CD4-positive, alpha-beta T cell treated with Interleukin-17A for 1 hour (primary cell): ENCODE results near the gene SNAPC3.
"Not testable (repeated sequence)": the region's sequence is repeated elsewhere in the genome, so short reads cannot be mapped to it uniquely, and the experiment has no call there.

Source experiments
- DNase-seq: peaks from one replicate; pipeline ENCODE4 v3.0.0-alpha.2; 2020

SNAPC3 gene

DNA sequence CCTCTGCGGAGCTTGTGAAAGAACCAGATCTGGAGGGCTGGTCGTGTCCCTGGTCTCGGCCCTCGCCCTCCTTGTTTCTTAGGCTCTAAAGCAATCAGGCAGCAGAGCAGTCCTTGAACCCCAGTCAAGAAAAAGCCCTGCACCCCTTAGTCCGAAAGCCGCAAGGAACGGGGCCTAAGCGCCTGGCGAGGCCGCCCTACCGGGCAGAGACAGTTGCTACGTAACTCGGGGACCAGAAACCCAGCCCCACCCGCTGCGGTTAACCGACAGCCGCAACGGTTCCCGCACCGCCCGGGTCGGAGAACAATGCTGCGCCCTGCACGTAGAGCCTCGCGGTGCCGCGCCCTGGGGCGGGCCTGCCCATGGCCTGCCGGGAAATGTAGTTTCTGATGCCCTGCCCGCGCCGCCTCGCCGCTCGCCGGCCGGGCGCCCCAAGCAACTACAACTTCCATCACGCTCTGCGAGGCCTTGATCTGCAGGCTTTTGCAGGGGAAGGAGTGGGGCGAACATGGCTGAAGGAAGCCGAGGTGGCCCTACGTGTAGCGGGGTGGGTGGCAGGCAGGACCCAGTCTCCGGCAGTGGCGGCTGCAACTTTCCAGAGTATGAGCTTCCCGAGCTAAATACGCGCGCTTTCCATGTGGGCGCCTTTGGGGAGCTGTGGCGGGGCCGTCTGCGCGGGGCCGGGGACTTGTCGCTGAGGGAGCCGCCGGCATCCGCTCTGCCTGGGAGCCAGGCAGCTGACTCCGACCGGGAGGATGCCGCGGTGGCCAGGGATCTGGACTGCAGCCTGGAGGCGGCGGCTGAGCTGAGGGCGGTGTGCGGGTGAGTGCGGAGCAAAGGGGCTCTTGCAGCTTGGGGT, at the start of gene SNAPC3:
Gene SNAPC3, plus strand, starts transcription at position 505 of the 859 bp plus-strand sequence. Its CDS starts 4 bp downstream, at position 509.
- DNase-seq = peak; percentile 94

- DNase-seq = no peak
Observed at GRCh38 chr9:15373881-15374280, 48.8 kb upstream of the SNAPC3 start.

- DNase-seq = no peak
Observed at GRCh38 chr9:15374310-15374709, 48.4 kb upstream of the SNAPC3 start.

GRCh38 chr9:15374825-15375224, 47.9 kb upstream of the SNAPC3 start:
- no peak for DNase-seq

DNA sequence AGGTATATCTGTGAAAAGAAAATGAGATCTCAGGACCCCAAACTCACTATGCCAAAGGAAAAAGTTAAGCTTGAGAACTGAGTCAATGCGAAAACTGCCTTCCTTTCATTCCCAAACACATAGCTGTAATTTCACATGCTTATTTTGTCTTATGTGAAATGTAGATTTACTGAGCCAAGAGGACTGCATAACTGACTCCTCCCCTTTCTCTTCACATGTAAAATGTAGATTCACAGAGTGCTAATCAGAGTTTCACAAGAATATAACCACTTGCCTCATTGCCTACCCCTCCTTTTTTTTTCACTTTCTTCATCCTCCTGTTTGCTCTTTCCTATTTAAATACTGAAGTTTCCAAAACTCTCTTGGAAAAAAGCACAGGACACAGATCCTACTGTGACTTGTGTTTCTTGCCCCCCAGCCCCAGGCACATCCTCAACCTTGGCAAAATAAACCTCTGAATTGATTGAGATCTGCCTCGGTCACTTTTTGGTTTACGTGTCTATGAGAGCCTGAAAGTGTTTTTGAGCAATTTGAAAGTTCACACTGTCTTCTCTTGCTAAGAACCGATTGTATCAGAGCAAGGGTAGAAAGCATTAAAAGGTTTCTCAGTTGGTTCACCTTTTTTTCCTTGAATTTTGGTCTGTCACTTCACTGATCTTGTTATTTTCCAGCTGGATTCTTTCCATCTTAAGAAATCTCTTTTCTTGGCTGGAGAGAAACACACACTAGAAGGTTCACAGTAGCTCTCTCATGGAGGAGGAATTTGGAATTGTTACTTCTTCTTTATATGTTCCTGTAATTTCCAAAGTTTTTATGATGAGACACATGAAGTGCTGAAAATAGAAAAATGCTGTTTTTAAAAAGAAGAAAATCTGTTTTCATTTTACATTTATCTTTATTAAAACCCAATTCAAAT, 44.8 kb upstream of the SNAPC3 start:
- no peak for DNase-seq

DNA sequence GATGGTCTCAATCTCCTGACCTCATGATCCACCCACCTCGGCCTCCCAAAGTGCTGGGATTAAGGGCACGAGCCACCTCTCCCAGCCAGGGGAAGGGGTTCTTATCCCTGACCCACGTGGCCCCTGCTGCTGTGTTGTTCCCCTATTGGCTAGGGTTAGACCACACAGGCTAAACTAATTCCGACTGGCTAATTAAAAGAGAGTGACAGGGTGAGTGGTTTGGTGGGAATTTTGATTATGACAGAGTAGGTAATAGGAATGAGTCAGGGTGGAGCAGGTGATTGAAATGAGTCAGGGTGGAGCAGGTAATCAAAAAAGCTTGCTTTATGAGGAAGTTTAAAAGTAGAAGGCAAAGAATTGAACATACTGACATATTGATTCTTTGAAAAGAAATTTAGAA, 43.4 kb upstream of the SNAPC3 start:
- not testable (repeated sequence) for DNase-seq

GRCh38 chr9:15379888-15380287, 42.8 kb upstream of the SNAPC3 start:
- DNase-seq = not testable (repeated sequence)

DNA sequence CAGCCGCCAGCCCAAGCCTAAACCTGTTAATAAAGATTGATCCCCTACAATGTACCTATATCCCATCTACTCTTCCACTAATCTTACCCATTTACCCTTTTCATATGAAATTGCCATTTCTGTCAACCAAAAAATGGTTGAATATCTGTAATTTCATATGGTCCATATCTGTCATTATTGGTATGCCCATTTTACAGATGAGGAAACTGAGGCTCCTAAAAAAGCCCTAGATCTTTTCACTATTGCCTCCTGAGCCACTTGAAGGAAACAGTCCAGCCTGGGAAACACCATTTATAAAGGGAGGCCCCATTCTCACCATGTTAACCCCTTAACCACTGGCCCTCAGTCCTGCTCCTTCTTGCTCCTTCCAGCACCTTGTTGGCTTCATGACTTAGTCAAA, 41.2 kb upstream of the SNAPC3 start:
- DNase-seq = no peak

GRCh38 chr9:15386465-15386864, 36.2 kb upstream of the SNAPC3 start:
- no peak for DNase-seq

- DNase-seq = no peak
Observed at GRCh38 chr9:15389173-15389572, 33.5 kb upstream of the SNAPC3 start.

DNA sequence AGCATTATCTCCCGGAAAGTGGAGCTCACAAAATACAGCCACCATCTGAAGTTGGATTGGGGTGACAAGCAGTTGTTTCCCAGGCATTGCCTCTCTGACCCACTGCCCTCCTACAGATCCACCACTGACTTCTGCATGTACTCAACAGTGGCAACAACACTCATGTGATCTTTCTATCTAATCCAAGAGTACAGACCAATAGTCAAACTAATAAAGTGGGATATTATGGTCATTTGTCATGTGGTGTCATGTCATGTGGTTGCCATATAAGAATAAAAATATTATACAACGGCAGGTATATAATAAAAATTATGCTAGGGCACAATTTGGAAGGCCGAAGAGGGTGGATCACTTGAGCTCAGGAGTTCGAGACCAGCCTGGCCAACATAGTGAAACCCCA, 33.0 kb upstream of the SNAPC3 start:
- no peak for DNase-seq

DNA sequence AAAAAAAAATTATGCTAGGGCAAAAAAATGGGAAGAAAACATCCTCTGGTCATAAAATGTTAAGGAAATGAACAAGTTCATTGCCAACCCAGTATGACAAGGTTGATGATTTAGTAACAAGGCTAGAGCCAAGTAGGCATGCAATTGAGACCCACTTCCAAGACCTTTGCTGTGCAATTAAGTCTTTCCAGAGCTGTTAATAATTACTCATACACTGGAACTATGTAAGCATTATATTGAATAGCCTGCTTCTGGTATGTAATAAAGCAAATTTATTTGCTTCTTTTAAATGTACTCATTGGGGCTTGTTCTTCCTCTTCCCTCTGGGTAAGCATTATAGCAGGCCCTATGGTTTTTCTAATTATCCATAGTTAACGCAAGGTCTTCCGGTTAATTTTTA, 32.5 kb upstream of the SNAPC3 start:
- DNase-seq = no peak

GRCh38 chr9:15392363-15392762, 30.3 kb upstream of the SNAPC3 start:
- no peak for DNase-seq

DNA sequence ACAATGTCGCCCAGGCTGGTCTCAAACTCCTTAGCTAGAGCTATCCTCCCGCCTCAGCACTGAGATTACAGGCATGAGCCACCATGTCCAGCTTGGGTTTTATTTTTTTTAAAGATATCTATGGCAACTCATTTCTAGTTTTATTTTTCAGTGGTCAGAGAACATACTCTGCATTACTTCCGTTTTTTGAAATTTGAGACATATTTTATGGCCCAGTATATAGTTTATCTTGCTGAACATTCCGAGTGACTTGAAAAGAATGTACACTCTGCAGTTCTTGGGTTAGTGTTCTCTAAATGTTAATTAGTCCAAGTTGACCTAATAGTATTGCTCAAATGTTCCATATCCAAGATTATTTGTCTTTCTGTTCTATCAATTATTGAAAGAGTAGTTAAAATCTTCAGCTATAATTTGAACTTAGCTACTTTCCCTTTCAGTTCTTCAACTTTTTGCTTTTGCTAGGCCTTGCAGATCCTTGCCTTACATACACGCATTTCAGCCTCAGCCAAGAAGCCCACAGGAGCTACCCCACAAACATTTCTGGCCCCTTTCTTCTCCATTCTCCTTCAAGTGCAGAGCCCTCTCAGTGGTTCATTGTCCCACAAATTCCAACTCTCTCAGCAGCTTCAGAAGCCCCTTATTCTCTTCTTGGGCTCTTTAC, 22.3 kb upstream of the SNAPC3 start:
- DNase-seq = no peak

DNA sequence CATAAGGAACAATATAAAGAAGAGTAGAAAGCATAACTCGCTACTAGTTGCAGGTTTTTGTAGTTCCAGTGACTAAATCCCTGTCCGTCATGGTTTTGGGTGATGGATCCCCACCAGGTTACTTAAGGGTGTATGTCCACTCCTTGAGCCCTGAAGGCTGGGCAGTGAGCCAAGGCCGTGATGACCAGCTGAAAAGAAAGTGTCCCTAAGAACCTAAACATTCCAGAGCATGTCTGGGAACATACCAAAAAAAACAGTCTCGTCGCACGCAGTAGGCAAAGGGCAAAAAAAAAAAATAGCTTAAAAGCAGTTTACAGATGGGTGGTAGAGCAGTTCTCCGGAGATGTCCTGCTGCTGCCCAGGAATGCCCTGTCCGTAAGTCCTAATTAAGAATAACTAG, 21.4 kb upstream of the SNAPC3 start:
- no peak for DNase-seq

DNA sequence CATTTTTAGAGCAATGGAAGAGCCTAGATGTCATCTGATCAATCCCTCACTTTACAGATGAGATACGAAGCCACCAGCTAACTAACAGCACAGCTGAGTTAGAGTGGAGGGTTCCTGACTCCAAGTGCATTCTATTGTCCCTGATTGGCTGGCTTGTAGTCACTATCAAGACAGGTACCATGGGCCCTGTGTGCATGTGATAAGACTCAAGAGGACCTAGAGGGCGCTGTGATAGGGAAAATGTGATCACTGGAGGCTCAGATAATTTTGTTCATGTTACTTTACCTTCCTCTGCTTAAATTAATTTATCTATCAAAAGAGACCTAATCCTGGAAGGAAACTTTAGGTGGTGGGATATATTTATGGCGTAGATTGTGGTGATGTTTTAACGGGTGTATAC, 19.5 kb upstream of the SNAPC3 start:
- DNase-seq = peak; percentile 34

GRCh38 chr9:15404171-15404570, 18.5 kb upstream of the SNAPC3 start:
- no peak for DNase-seq

- DNase-seq = peak; percentile 61
Observed at GRCh38 chr9:15416880-15417279, 5.8 kb upstream of the SNAPC3 start.

DNA sequence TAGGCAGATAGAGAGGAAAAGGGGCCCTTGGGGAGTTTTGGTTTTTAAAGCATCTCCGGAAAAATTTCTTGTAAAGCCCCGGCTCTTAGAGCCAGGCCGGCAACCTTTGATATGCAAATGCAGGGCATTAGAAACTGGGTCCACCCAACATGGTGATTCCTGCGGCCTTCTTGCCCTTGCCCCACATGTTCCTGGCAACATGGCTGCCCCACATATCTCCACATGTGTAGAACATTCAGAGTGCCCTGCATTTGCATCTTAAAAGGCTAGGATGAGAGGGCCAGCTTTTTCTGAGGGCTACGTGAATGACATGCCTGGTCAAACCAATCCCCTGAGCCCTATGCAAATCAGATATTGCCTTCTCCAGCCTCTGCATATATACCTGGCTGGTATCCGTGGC, 5.0 kb upstream of the SNAPC3 start:
- DNase-seq = no peak

DNA sequence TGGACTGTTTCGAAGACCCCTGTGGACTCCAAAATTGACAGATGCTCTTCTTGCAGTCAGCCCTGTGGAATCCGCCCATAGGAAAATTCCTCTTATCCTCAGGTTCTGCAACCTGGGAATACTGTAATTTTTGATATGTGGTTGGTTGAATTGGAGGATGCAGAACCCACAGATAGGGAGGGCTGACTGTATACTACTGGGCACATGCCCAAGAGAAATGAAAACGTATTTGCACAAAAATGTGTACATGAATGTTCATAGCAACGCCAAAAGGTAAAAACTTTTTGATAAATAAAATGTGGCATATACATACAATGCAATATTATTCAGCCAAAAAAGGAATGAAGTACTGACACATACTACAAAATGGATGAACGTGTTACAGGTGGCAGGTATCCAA, 1.9 kb upstream of the SNAPC3 start:
- DNase-seq = no peak

- no peak for DNase-seq
Observed at GRCh38 chr9:15421532-15421931, 1.1 kb upstream of the SNAPC3 start.

GRCh38 chr9:15421990-15422371, 695 bp upstream of the SNAPC3 start:
- DNase-seq = no peak

GRCh38 chr9:15423231-15423985, 732 bp downstream of the SNAPC3 start:
- DNase-seq = peak; percentile 11
